Natural killer cell (primary cell): Measurements from ENCODE around the gene EPS8L2. TPM values are rescaled to one million over a fixed set of nuclear protein-coding genes. Genes with fewer than 3 reads are reported as not detected.

ENCODE experiments used
- ATAC-seq, 3 donors: fragments of 150-1000 bp in 2 of 3; fragments of 200-7000 bp in 1 of 3; cut with Tn5 transposase; 1 replicate in 1 of 3; 2 replicates in 2 of 3; pipeline ENCODE4 v1.10.0; 2021; ENCODE audit warnings: mild to moderate bottlenecking in 2 of 3, moderate library complexity in 2 of 3
- DNase-seq, 2 donors: peaks; one replicate each; pipeline versions ENCODE4 v3.0.0 to v3.0.0-alpha.2; 2013 to 2021; ENCODE audit warnings: mixed read lengths in 1 of 2
- H3K27ac ChIP-seq: one replicate; pipeline ENCODE4 v1.5.1; 2013; ENCODE audit warnings: mild to moderate bottlenecking, low read length
- H3K27me3 ChIP-seq: one replicate; pipeline ENCODE4 v1.6.1; 2013; ENCODE audit warnings: low read length; ENCODE audit not compliant: control insufficient read depth, insufficient read depth
- H3K36me3 ChIP-seq: one replicate; pipeline ENCODE4 v1.6.1; 2013; ENCODE audit warnings: low read length; ENCODE audit not compliant: control insufficient read depth, insufficient read depth
- H3K4me1 ChIP-seq: one replicate; pipeline ENCODE4 v1.6.1; 2013; ENCODE audit warnings: low read length; ENCODE audit not compliant: control insufficient read depth, insufficient read depth
- H3K4me3 ChIP-seq: one replicate; pipeline ENCODE4 v1.5.1; 2013; ENCODE audit warnings: low read length
- H3K9me3 ChIP-seq: one replicate; pipeline ENCODE4 v1.6.1; 2013; ENCODE audit warnings: low read length; ENCODE audit not compliant: control insufficient read depth, insufficient read depth
- H3K27ac Mint-ChIP-seq, 2 donors: one replicate each; pipeline ENCODE4 v1.8.0; 2022; ENCODE audit warnings: mild to moderate bottlenecking in 2 of 2, mixed read lengths in 2 of 2, moderate library complexity in 1 of 2
- H3K27me3 Mint-ChIP-seq, 2 donors: one replicate each; pipeline ENCODE4 v1.8.0; 2022; ENCODE audit warnings: low read depth in 2 of 2, mixed read lengths in 2 of 2
- H3K36me3 Mint-ChIP-seq: one replicate; pipeline ENCODE4 v1.8.0; 2022; ENCODE audit warnings: mixed read lengths
- H3K4me1 Mint-ChIP-seq, 2 donors: one replicate each; pipeline ENCODE4 v1.8.0; 2022; ENCODE audit warnings: mixed read lengths in 2 of 2
- H3K4me3 Mint-ChIP-seq: one replicate; pipeline ENCODE4 v1.8.0; 2022; ENCODE audit warnings: mild to moderate bottlenecking, moderate library complexity, mixed read lengths
- H3K9me3 Mint-ChIP-seq, 2 donors: one replicate each; pipeline ENCODE4 v1.8.0; 2022; ENCODE audit warnings: mixed read lengths in 2 of 2
- WGBS: methylation state at CpG from one replicate; pipeline ENCODE4 v1.1.7; 2013; ENCODE audit warnings: missing lambda C conversion rate; ENCODE audit not compliant: insufficient coverage; 5-methylcytosine and 5-hydroxymethylcytosine counted together
- intact Hi-C: fragments of 100-400 bp; cut with micrococcal nuclease; formaldehyde crosslinking; loops from one replicate; pipeline ENCODE4 v1.14.2; 2022
- total RNA-seq, 4 donors: library from RNA; stranded (reverse); fragments of 120-200 nt in 1 of 4; gene quantifications; one replicate each; pipeline versions ENCODE4 v1.2.3 to v1.2.4, GENCODE V29; 2013 to 2022
- TF ChIP-seq, protein P1 (sequence below): fragments of 200-600 bp; IDR thresholded peaks from one replicate; pipeline ENCODE4 v1.8.0; 2022; ENCODE audit warnings: antibody characterized with exemption

EPS8L2 gene
- total RNA-seq, 3 donors from 2014 or later (not counting 1 experiment from before 2014, with no cell fraction given) = 6.9 to 10.9 (median 9.3) TPM

DNA sequence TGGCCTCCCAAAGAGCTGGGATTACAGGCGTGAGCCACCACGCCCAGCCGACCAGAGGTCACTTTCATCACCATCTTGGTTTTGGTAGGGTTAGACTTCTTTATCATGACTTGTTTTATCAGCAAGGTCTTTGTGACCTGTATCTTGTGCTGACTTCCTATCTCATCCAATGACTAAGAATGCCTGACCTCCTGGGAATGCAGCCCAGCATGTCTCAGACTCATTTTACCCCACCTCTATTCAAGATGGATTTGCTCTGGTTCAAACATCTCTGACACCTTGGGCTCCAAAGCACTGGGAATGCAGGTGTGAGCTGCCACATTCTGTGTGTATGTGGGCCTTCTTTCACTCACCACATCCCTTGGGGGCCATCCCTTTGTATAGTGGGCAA, 36.1 kb downstream of the EPS8L2 start:
- DNase-seq = no peak
- no peak for ATAC-seq
- Mint-ChIP-seq H3K9me3 (no peaks in the 10 kb centered on the region), H3K27ac (no peak overlapping the region), H3K36me3 (no peaks in the 10 kb centered on the region), H3K27me3 (no peaks in the 10 kb centered on the region), H3K4me1 (peaks cover 7 to 12% of the 10 kb centered on the region in 2 donors), H3K4me3 (no peak overlapping the region)
- H3K27me3 ChIP-seq = no peaks in the 10 kb centered on the region
- H3K36me3 ChIP-seq = no peaks in the 10 kb centered on the region
- H3K27ac ChIP-seq = no peak overlapping the region
- no peaks in the 10 kb centered on the region for H3K9me3 ChIP-seq
- H3K4me1 ChIP-seq = peaks cover 17% of the 10 kb centered on the region
- TF ChIP-seq, protein P1, sequence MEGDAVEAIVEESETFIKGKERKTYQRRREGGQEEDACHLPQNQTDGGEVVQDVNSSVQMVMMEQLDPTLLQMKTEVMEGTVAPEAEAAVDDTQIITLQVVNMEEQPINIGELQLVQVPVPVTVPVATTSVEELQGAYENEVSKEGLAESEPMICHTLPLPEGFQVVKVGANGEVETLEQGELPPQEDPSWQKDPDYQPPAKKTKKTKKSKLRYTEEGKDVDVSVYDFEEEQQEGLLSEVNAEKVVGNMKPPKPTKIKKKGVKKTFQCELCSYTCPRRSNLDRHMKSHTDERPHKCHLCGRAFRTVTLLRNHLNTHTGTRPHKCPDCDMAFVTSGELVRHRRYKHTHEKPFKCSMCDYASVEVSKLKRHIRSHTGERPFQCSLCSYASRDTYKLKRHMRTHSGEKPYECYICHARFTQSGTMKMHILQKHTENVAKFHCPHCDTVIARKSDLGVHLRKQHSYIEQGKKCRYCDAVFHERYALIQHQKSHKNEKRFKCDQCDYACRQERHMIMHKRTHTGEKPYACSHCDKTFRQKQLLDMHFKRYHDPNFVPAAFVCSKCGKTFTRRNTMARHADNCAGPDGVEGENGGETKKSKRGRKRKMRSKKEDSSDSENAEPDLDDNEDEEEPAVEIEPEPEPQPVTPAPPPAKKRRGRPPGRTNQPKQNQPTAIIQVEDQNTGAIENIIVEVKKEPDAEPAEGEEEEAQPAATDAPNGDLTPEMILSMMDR = no peak
- intact Hi-C loops = no loop called here
- H3K4me3 ChIP-seq = no peak overlapping the region
- WGBS = 100% methylated on average over 3 of the region's 3 CpGs

DNA sequence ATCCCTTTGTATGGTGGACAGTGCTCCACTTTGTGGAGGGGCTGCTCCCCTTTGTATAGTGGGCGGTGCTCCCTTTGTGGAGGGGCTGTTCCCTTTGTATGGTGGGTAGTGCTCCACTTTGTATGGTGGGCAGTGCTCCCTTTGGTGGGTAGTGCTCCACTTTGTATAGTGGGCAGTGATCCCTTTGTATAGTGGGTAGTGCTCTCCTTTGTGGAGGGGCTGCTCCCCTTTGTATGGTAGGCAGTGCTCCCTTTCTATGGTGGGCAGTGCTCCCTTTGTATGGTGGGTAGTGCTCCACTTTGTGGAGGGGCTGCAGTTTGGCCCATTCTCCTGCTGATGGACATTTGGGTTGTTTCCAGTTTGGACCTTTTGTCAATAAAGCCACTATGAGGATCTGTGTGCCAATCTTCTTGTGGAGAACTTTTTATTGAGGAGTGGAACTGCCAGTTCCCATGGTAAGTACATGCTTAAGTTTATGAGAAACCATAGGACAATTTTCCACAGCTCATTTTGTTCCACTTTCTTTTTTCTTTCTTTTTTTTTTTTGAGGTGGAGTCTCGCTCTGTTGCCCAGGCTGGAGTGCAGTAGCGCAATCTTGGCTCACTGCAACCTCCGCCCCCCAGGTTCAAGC, 36.7 kb downstream of the EPS8L2 start:
- Histone ChIP-seq H3K27me3 (no peaks in the 10 kb centered on the region), H3K27ac (no peak overlapping the region), H3K36me3 (no peaks in the 10 kb centered on the region), H3K4me3 (no peak overlapping the region), H3K9me3 (no peaks in the 10 kb centered on the region), H3K4me1 (peaks cover 11% of the 10 kb centered on the region)
- H3K27me3 Mint-ChIP-seq = no peaks in the 10 kb centered on the region
- peaks cover 3 to 8% of the 10 kb centered on the region in 2 donors for H3K4me1 Mint-ChIP-seq
- intact Hi-C loops = no loop called here
- H3K4me3 Mint-ChIP-seq = no peak overlapping the region
- H3K27ac Mint-ChIP-seq = no peak overlapping the region
- ATAC-seq = no peak
- TF ChIP-seq, protein P1 = no peak
- no peak for DNase-seq
- H3K36me3 Mint-ChIP-seq = no peaks in the 10 kb centered on the region
- H3K9me3 Mint-ChIP-seq = no peaks in the 10 kb centered on the region
- WGBS = 91% methylated on average over 4 of the region's 4 CpGs

DNA sequence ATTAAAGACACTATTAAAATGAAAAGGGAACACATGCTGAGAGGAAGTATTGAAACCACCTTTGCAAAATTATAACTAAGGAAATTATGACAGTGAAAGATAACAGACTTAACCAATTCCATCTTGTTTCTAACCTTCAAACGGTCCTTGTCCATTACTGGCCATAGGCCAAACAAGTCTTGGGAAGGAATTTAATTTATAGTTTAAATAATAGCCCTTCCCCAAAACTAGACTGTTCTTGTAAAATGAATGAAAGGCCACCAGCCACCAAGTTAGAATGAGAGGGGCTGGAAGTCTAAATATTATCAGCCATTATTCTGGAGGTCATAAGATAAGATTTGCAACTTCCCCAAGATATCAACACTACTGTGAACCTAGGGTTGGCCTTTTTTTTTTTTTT, 39.4 kb downstream of the EPS8L2 start:
- no peak for DNase-seq
- H3K4me3 Mint-ChIP-seq = peak overlapping the region; percentile 28

More for the DNA sequence above, 39.4 kb downstream of the EPS8L2 start:
- Histone ChIP-seq H3K4me1 (peaks cover 22% of the 10 kb centered on the region), H3K27ac (no peak overlapping the region), H3K36me3 (no peaks in the 10 kb centered on the region), H3K4me3 (no peak overlapping the region), H3K27me3 (no peaks in the 10 kb centered on the region), H3K9me3 (no peaks in the 10 kb centered on the region)
- H3K4me1 Mint-ChIP-seq = peaks cover 9 to 14% of the 10 kb centered on the region in 2 donors
- H3K27me3 Mint-ChIP-seq = no peaks in the 10 kb centered on the region
- no peak overlapping the region for H3K27ac Mint-ChIP-seq
- ATAC-seq = no peak
- TF ChIP-seq, protein P1 = no peak
- WGBS = no CpG with 5 or more reads among the region's 1 CpG
- no peaks in the 10 kb centered on the region for H3K9me3 Mint-ChIP-seq
- H3K36me3 Mint-ChIP-seq = no peaks in the 10 kb centered on the region
- intact Hi-C loops = no loop called here
